ENCODE results near the gene TTLL1. TPM values are rescaled to one million over a fixed set of nuclear protein-coding genes. Genes with fewer than 3 reads are reported as not detected.
A peak's percentile ranks its signal among the peaks of the same experiment; 100 is the strongest.

TTLL1 gene
- total RNA-seq, 1 donor from 2014 or later, result 75.4 TPM

DNA sequence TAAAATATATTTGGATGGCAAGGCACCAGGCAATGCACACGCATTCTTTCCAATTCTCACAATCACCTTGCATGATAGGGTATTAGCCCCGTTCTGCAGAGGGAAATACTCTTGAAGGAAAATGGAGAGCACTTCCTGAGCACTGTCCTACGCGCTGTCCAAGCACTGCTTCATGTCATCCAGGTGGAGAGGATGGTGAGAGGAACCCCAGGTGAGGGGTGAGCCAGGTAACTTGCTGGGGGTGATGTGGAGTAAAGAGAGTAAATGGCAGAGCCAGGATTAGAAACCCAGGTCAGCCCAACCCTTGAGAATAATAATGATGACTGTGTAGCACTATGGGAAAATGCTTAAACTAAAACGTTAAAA lies 73.5 kb downstream of the TTLL1 start:
- FAIRE-seq, result no peak
- DNase-seq (ENCODE audit: low spot score in 2 of 2), result no peak

GRCh38 chr22:43014869-43015676 lies 74.1 kb downstream of the TTLL1 start, which contains the start of gene PACSIN2:
Gene PACSIN2 (minus strand): TSS chr22:43015149. CDS start chr22:42912080, 103,069 bp downstream.
- no peak for FAIRE-seq
- DNase-seq (ENCODE audit: low spot score in 2 of 2), result peak; percentile 97 to 99

GRCh38 chr22:43014316-43014868 lies 74.8 kb downstream of the TTLL1 start:
- DNase-seq (ENCODE audit: low spot score in 2 of 2) (peak in 1 of 2 donors; percentile 56), FAIRE-seq (no peak)

DNA sequence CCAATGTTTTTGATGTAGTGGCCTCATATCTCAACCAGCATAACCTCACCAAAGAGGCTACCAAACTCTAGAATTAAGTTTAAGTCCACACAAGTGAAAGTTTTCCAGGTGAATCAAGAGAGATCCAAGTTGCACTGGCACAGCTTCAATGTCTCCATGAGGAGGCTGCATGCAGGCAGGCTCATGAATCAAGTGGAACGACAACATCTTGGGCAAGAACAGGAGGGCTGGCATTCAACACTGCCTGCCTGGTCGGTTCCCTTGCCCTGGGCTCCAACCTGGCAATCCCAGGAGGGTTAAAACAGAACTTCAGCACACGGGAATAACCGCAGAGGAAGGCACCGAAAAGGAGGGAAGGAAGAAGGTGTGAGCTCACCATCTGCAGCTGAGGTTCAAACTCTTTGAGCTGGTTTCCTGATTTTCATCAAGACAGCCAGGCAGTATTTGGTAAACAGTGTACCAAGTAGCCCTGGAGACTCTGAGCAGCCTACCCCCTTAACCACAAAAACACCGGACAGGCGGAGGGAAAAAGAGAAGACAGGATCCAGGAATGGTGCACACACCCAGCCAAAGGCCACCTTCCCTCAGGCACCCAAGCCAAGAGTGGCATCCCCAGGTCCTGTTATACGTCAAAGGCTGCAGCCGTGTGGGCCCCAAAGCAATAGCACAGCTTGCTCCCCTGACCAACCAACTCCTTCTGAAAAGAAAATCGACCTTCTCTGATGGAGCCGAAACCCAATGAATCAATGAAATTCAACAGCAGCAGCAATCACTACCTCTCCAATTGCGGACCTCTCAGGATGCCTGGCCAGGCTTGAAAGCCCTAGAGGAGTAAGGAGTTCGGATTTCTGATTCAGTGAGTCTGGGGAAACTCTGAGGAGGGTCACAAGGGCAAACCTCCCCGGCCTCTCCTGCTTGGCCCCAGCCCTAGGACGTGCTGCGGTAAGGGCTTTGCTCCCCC lies 75.6 kb downstream of the TTLL1 start:
- FAIRE-seq (no peak), DNase-seq (ENCODE audit: low spot score in 2 of 2) (no peak)

DNA sequence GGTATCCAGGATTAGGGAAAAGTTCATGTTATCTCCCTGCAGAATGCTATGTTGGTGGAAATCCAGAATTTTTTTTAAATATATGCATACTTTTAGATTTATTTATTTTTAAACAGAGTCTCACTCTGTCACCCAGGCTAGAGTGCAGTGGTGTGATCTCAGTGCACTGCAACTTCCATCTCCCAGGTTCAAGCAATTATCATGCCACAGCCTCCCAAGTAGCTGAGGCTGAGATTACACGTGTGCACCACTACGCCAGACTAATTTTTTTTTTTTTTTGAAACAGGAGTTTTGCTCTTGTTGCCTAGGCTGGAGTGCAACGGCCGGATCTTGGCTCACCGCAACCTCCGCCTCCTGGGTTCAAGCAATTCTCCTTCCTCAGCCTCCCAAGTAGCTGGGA lies 76.8 kb downstream of the TTLL1 start:
- no peak for DNase-seq (ENCODE audit: low spot score in 2 of 2)
- FAIRE-seq, result no peak

- FAIRE-seq, result no peak
- no peak for DNase-seq (ENCODE audit: low spot score in 2 of 2)
Measured at GRCh38 chr22:43011079-43011478, 78.1 kb downstream of the TTLL1 start.

- FAIRE-seq (no peak), DNase-seq (ENCODE audit: low spot score in 2 of 2) (no peak)
Measured at GRCh38 chr22:43009444-43009843, 79.7 kb downstream of the TTLL1 start.

DNA sequence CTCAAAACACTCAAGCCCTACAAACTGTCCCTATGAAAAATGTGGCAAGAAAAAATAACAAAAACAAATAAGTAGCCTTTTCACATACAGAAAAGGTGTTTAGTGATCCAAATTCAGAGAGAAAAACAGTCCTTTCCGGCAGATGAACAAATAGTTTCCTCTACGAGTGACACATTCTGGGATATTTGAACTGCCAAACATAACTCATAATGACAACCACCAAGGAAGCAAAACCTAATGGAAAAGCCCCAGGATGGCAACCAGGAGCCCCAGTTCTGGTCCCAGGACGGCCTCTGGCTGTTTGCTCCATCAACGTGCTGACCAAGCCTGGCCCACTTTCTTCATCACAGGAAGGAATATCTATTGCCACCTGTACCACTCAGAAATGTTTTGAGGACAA lies 80.3 kb downstream of the TTLL1 start:
- DNase-seq (ENCODE audit: low spot score in 2 of 2) (no peak), FAIRE-seq (no peak)

GRCh38 chr22:43008509-43008908 lies 80.7 kb downstream of the TTLL1 start:
- DNase-seq (ENCODE audit: low spot score in 2 of 2), result no peak
- no peak for FAIRE-seq

- DNase-seq (ENCODE audit: low spot score in 2 of 2), result no peak
- FAIRE-seq, result no peak
Measured at GRCh38 chr22:43007519-43008102, 81.6 kb downstream of the TTLL1 start.

GRCh38 chr22:43006753-43007152 lies 82.4 kb downstream of the TTLL1 start:
- FAIRE-seq (no peak), DNase-seq (ENCODE audit: low spot score in 2 of 2) (no peak)

- DNase-seq (ENCODE audit: low spot score in 2 of 2) (no peak), FAIRE-seq (no peak)
Measured at GRCh38 chr22:43006016-43006505, 83.1 kb downstream of the TTLL1 start.

DNA sequence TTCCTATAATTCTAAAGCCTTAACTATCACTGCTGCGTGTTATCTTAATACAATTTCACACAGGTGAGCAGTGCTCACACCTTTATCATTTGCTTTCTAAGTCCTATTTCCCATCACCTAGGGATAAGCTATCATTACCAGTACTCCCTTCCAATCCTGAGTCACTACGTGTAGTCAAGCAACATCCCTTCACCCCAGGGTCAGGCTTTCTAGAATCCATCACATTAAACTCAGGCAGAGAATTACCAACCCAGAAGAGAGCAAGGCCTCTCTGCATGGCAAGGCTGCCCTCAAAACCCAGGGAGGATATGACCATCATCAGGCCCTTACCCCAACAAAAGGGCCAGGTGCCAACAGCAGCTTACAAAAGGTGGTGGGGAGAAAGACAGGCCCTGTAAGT lies 84.1 kb downstream of the TTLL1 start:
- FAIRE-seq, result no peak

DNA sequence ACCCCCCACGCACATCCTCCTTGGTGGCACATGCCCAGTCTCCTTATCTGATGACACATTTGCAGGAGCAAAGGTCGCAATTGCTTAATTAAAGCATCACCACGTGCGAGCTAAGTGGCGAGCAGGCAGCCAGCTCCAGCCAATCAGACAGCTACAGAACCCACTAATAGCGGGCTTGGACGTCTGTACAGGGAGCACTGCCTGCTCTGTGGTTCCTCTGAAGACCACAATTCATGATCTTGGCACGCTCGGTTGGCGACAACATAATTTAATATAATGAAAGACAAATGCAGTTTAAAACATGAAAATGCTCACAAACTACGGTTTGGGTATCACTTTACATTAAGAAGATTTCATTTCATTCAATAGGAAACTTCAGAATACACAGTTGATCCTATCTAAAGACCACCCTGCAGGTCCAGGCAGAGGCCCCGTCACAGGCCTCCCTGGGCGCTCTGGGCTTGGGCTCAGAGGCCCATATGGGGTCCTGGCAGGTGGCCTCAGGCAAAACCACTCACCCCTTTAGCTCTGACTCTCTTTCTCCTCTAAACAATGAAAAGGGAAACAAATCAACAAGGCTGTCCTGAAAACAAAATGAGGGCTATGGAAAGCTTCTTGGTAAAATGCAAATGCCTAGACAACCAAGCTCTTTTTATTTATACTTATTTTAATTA lies 84.7 kb downstream of the TTLL1 start:
- DNase-seq (ENCODE audit: low spot score in 2 of 2) (no peak), FAIRE-seq (no peak)

More for the DNA sequence above, 84.1 kb downstream of the TTLL1 start:
- DNase-seq (ENCODE audit: low spot score in 2 of 2), result no peak

- DNase-seq (ENCODE audit: low spot score in 2 of 2) (no peak), FAIRE-seq (no peak)
Measured at GRCh38 chr22:43002202-43002586, 87.0 kb downstream of the TTLL1 start.

- FAIRE-seq, result no peak
- DNase-seq (ENCODE audit: low spot score in 2 of 2), result no peak
Measured at GRCh38 chr22:43001271-43002201, 87.7 kb downstream of the TTLL1 start.

DNA sequence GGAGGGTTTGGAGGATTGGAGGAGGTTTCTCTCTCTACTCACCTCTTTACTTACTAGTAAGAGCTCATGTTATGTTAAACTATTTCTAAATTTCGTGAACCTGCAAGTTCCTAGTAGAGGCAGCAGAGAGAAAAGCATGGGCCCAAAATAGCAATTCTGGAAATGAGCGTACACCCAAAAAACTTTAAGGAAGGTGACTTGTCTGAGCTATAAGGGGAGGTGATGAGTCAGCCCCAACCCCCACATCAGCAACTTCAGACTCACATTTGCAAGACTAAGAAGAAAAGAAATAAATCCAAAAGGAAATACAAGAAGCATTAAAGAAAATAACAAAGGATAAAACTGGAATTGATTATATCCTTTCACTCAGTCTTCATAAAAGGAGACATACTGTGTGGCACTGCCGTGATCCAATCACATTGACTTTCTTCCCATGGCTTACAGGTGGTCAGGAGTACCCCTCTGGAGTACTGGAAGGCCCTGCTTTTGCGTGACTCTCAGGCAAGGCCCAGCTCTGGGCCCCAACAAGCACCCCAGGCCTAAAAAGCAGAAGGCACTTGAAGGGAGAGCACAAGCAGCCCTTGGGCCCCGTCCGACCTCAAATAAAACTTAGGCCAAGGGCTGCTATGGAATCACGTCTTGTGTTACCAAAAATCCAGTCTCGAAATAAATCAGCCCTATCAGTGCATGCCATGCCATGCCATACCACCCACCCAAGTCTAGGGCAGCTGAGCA lies 88.6 kb downstream of the TTLL1 start:
- no peak for DNase-seq (ENCODE audit: low spot score in 2 of 2)
- FAIRE-seq, result no peak

DNA sequence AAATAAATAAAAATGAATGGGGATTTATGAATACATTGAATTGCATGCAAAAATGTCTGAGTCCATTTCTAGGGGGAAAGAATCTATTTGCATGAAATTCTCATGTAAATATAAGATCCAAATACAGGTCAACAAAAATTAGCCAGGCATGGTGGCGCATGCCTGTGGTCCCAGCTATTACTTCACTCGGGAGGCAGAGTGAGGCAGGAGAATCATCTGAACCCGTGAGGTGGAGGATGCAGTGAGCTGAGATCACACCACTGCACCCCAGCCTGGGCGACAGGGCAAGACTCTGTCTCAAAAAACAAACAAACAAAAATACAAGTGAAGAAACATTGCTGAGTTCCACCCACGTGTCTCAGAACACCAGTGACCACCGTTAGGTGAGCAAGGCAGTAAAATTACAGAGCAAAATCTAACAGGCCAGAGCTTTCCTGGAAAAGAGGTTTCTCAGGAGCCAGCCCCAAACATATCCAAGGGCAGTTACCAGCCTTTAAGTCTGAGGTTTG lies 91.6 kb downstream of the TTLL1 start:
- no peak for DNase-seq (ENCODE audit: low spot score in 2 of 2)
- no peak for FAIRE-seq
